ENCODE measurements around the gene TRPC5OS.

The TRPC5OS gene

GRCh38 chrX:111875881-111876280 is at the start of gene TRPC5OS:
Gene TRPC5OS (plus strand): TSS chrX:111876181. CDS start chrX:111901850, 25,669 bp downstream.
- no peak for DNase-seq

GRCh38 chrX:111829345-111829744 is 46.6 kb upstream of the TRPC5OS start:
- DNase-seq: no peak

GRCh38 chrX:111830571-111830970 is 45.4 kb upstream of the TRPC5OS start:
- DNase-seq: no peak

GRCh38 chrX:111831343-111831742 is 44.6 kb upstream of the TRPC5OS start:
- no peak for DNase-seq

- DNase-seq: no peak
Measured at GRCh38 chrX:111837197-111837596, 38.8 kb upstream of the TRPC5OS start.

GRCh38 chrX:111847491-111848133 is 28.4 kb upstream of the TRPC5OS start:
- no peak for DNase-seq

GRCh38 chrX:111848541-111848940 is 27.4 kb upstream of the TRPC5OS start:
- no peak for DNase-seq

- no peak for DNase-seq
Measured at GRCh38 chrX:111850975-111851374, 25.0 kb upstream of the TRPC5OS start.

GRCh38 chrX:111854556-111855490 is 21.2 kb upstream of the TRPC5OS start:
- DNase-seq: no peak

- DNase-seq: no peak
Measured at GRCh38 chrX:111857534-111858060, 18.4 kb upstream of the TRPC5OS start.

- no peak for DNase-seq
Measured at GRCh38 chrX:111861605-111862004, 14.4 kb upstream of the TRPC5OS start.

GRCh38 chrX:111867236-111867635 is 8.7 kb upstream of the TRPC5OS start:
- no peak for DNase-seq

GRCh38 chrX:111868726-111869638 is 7.0 kb upstream of the TRPC5OS start:
- DNase-seq: no peak

GRCh38 chrX:111869639-111870034 is 6.3 kb upstream of the TRPC5OS start:
- no peak for DNase-seq

GRCh38 chrX:111874241-111874640 is 1.7 kb upstream of the TRPC5OS start:
- no peak for DNase-seq

GRCh38 chrX:111876646-111877045 is 665 bp downstream of the TRPC5OS start:
- DNase-seq: no peak

- no peak for DNase-seq
Measured at GRCh38 chrX:111877681-111878080, 1.7 kb downstream of the TRPC5OS start.

- no peak for DNase-seq
Measured at GRCh38 chrX:111880735-111881134, 4.8 kb downstream of the TRPC5OS start.

GRCh38 chrX:111881715-111882114 is 5.7 kb downstream of the TRPC5OS start:
- no peak for DNase-seq

- DNase-seq: no peak
Measured at GRCh38 chrX:111886678-111887077, 10.7 kb downstream of the TRPC5OS start.

- DNase-seq: no peak
Measured at GRCh38 chrX:111888600-111888999, 12.6 kb downstream of the TRPC5OS start.

- no peak for DNase-seq
Measured at GRCh38 chrX:111892375-111892774, 16.4 kb downstream of the TRPC5OS start.

- DNase-seq: no peak
Measured at GRCh38 chrX:111896148-111896547, 20.2 kb downstream of the TRPC5OS start.
